H9 (cell line): ENCODE data around the gene NEDD9. TPM values are rescaled to one million over a fixed set of nuclear protein-coding genes. Genes with fewer than 3 reads are reported as not detected.

ENCODE experiments used
- DNase-seq: peaks from one replicate; pipeline ENCODE4 v3.0.0-alpha.2; 2017
- H2AFZ ChIP-seq: one replicate; pipeline ENCODE4 v1.6.1; 2013; ENCODE audit warnings: mild to moderate bottlenecking, low read length, control low read depth, moderate library complexity
- H2AK5ac ChIP-seq: 2 replicates; pipeline ENCODE4 v1.6.1; 2013; ENCODE audit warnings: low read length, control low read depth, mixed read lengths; ENCODE audit not compliant: insufficient read length
- H2BK120ac ChIP-seq: one replicate; pipeline ENCODE4 v1.6.1; 2013; ENCODE audit warnings: low read depth, mild to moderate bottlenecking, low read length, control low read depth, inconsistent platforms; ENCODE audit not compliant: poor library complexity, severe bottlenecking
- H2BK12ac ChIP-seq: 2 replicates; pipeline ENCODE4 v1.6.1; 2013; ENCODE audit warnings: low read length, control low read depth, mixed read lengths, low read depth; ENCODE audit not compliant: insufficient read length
- H2BK15ac ChIP-seq: 2 replicates; pipeline ENCODE4 v1.6.1; 2013; ENCODE audit warnings: low read depth, low read length, control low read depth
- H2BK20ac ChIP-seq: one replicate; pipeline ENCODE4 v1.6.1; 2013; ENCODE audit warnings: low read depth, mild to moderate bottlenecking, low read length, control low read depth, inconsistent platforms; ENCODE audit not compliant: poor library complexity, severe bottlenecking
- H2BK5ac ChIP-seq: 2 replicates; pipeline ENCODE4 v1.6.1; 2013; ENCODE audit warnings: low read length, control low read depth, mixed read lengths; ENCODE audit not compliant: insufficient read length
- H3K14ac ChIP-seq: 2 replicates; pipeline ENCODE4 v1.6.1; 2013; ENCODE audit warnings: low read length, control low read depth; ENCODE audit not compliant: insufficient read depth
- H3K18ac ChIP-seq: 2 replicates; pipeline ENCODE4 v1.6.1; 2013; ENCODE audit warnings: low read depth, mild to moderate bottlenecking, mixed read lengths, low read length, control low read depth; ENCODE audit not compliant: insufficient read length
- H3K23ac ChIP-seq: 2 replicates; pipeline ENCODE4 v1.6.1; 2013; ENCODE audit warnings: low read length, control low read depth, mixed read lengths, low read depth; ENCODE audit not compliant: insufficient read length
- H3K23me2 ChIP-seq: 2 replicates; pipeline ENCODE4 v1.6.1; 2013; ENCODE audit warnings: low read depth, mild to moderate bottlenecking, mixed read lengths, low read length, control low read depth; ENCODE audit not compliant: insufficient read length, poor library complexity, severe bottlenecking
- H3K27ac ChIP-seq: 2 replicates; pipeline ENCODE4 v1.5.1; 2013; ENCODE audit warnings: low read length, control low read depth, mixed read lengths, low read depth; ENCODE audit not compliant: insufficient read length
- H3K27me3 ChIP-seq: 2 replicates; pipeline ENCODE4 v1.6.1; 2013; ENCODE audit warnings: low read length, control low read depth, inconsistent platforms; ENCODE audit not compliant: insufficient read depth
- H3K4ac ChIP-seq: 2 replicates; pipeline ENCODE4 v1.6.1; 2013; ENCODE audit warnings: low read depth, mild to moderate bottlenecking, control low read depth, inconsistent platforms, low read length, moderate library complexity
- H3K4me1 ChIP-seq: 2 replicates; pipeline ENCODE4 v1.6.1; 2013; ENCODE audit warnings: low read length, control low read depth, inconsistent platforms; ENCODE audit not compliant: insufficient read depth
- H3K4me2 ChIP-seq: 2 replicates; pipeline ENCODE4 v1.6.1; 2013; ENCODE audit warnings: low read length, control low read depth, mixed read lengths; ENCODE audit not compliant: insufficient read length, insufficient read depth
- H3K56ac ChIP-seq: 2 replicates; pipeline ENCODE4 v1.6.1; 2013; ENCODE audit warnings: low read depth, mild to moderate bottlenecking, mixed read lengths, low read length, control low read depth; ENCODE audit not compliant: insufficient read length
- H3K79me1 ChIP-seq: 2 replicates; pipeline ENCODE4 v1.6.1; 2013; ENCODE audit warnings: low read depth, mild to moderate bottlenecking, moderate library complexity, low read length, control low read depth, inconsistent platforms; ENCODE audit not compliant: insufficient read depth, poor library complexity, severe bottlenecking
- H3K79me2 ChIP-seq: 2 replicates; pipeline ENCODE4 v1.6.1; 2013; ENCODE audit warnings: low read length, control low read depth, inconsistent platforms; ENCODE audit not compliant: insufficient read depth
- H3K9ac ChIP-seq: 2 replicates; pipeline ENCODE4 v1.6.1; 2013; ENCODE audit warnings: low read length, control low read depth, mixed read lengths; ENCODE audit not compliant: insufficient read length; ENCODE audit errors: extremely low read depth
- H3K9me3 ChIP-seq: one replicate; pipeline ENCODE4 v1.6.1; 2013; ENCODE audit warnings: low read depth, low read length, inconsistent platforms; ENCODE audit not compliant: control insufficient read depth
- H3T11ph ChIP-seq: one replicate; pipeline ENCODE4 v1.6.1; 2013; ENCODE audit warnings: mild to moderate bottlenecking, low read length, control low read depth, inconsistent platforms
- H4K20me1 ChIP-seq: one replicate; pipeline ENCODE4 v1.6.1; 2013; ENCODE audit not compliant: control insufficient read depth, insufficient read length, insufficient read depth
- H4K5ac ChIP-seq: 2 replicates; pipeline ENCODE4 v1.6.1; 2013; ENCODE audit warnings: low read depth, mild to moderate bottlenecking, mixed read lengths, low read length, control low read depth; ENCODE audit not compliant: insufficient read length
- H4K8ac ChIP-seq: replicated peaks from 2 replicates; pipeline ENCODE4 v1.6.1; 2013; ENCODE audit warnings: low read length, control low read depth, mixed read lengths, low read depth; ENCODE audit not compliant: insufficient read length
- H4K91ac ChIP-seq: 2 replicates; pipeline ENCODE4 v1.6.1; 2013; ENCODE audit warnings: low read depth, mild to moderate bottlenecking, moderate library complexity, mixed read lengths, low read length, control low read depth; ENCODE audit not compliant: insufficient read length
- H3K27ac Mint-ChIP-seq, 3 experiments: 2 replicates in 2 of 3; 3 replicates in 1 of 3; pipeline ENCODE4 v1.8.0; 2020 to 2021; ENCODE audit warnings: mixed read lengths in 3 of 3, mild to moderate bottlenecking in 1 of 3, moderate library complexity in 1 of 3
- H3K27me3 Mint-ChIP-seq: 2 replicates; pipeline ENCODE4 v1.8.0; 2021; ENCODE audit warnings: low read depth, mild to moderate bottlenecking, moderate library complexity, mixed read lengths
- H3K36me3 Mint-ChIP-seq, 3 experiments: 2 replicates in 2 of 3; 3 replicates in 1 of 3; pipeline ENCODE4 v1.8.0; 2020 to 2021; ENCODE audit warnings: low read depth in 3 of 3, mixed read lengths in 3 of 3; ENCODE audit not compliant: insufficient read depth in 1 of 3
- H3K4me1 Mint-ChIP-seq, 2 experiments: 2 replicates each; pipeline ENCODE4 v1.8.0; 2020; ENCODE audit warnings: mixed read lengths in 2 of 2
- H3K4me3 Mint-ChIP-seq, 2 experiments: 2 replicates in 1 of 2; 3 replicates in 1 of 2; pipeline ENCODE4 v1.8.0; 2020 to 2021; ENCODE audit warnings: mild to moderate bottlenecking in 2 of 2, mixed read lengths in 2 of 2, moderate library complexity in 1 of 2
- H3K9me3 Mint-ChIP-seq, 2 experiments: 2 replicates in 1 of 2; 3 replicates in 1 of 2; pipeline ENCODE4 v1.8.0; 2020; ENCODE audit warnings: mild to moderate bottlenecking in 2 of 2, mixed read lengths in 2 of 2, moderate library complexity in 1 of 2
- WGBS: extraction: QIAGEN DNeasy Blood & Tissue Kit; methylation state at CpG from one replicate; pipeline ENCODE4 v1.1.7; 2013; ENCODE audit warnings: missing lambda C conversion rate, low lambda C conversion rate, mixed read lengths; ENCODE audit not compliant: insufficient read length; ENCODE audit errors: extremely low coverage; 5-methylcytosine and 5-hydroxymethylcytosine counted together
- total RNA-seq: library from RNA; stranded (reverse); gene quantifications from 2 replicates; pipeline ENCODE4 v1.2.1, GENCODE V29; 2021
- TF ChIP-seq, protein P1 (sequence below): fragments of 200-600 bp; sonication (generic); conservative IDR thresholded peaks from 3 replicates; pipeline ENCODE4 v1.8.0; 2021; ENCODE audit warnings: antibody characterized with exemption, mild to moderate bottlenecking

The NEDD9 gene
- total RNA-seq, 1 experiment from 2014 or later, result 5.5 TPM

DNA sequence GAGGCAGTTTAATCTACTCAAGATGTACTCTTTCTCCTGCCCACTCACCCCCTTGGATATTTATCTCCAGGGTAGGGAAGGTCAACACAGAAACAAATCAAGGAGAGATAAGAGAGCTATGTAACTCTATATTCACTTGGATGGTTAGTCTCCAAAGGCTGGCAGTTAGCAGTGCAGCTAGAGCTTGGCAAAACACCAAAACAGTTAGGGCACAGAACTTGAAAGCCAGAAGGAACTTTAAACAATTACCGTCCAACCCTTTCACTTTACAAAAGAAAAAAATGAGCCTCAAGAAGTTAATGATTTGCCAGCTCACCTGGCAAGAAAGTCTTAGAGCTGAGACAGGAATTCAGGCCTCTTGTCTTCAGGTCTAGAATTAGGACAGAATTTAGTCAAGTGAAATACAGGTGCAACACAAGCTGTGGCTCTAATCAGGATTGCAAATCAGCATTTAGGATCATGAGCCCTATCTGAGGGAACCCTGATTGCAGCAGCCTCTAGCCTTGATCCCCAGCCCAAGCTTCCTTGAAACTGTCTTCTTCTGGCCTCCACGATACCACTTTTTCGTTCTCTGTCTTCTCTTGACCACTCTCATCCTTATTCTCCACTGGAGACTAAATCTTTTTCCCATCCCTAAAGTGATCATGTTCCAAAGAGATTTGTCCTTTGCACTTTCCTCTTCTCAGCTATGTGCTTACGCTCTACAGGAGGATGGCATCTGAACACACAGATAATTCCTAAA, 14.9 kb downstream of the NEDD9 start:
- no peak overlapping the region for H4K5ac ChIP-seq
- H4K20me1 ChIP-seq, result no peaks in the 10 kb centered on the region
- no peaks in the 10 kb centered on the region for H3K23me2 ChIP-seq
- no peak overlapping the region for H2BK15ac ChIP-seq
- H3K18ac ChIP-seq, result no peak overlapping the region
- H2AK5ac ChIP-seq, result no peak overlapping the region
- H4K91ac ChIP-seq, result no peak overlapping the region
- H3K4ac ChIP-seq, result no peak overlapping the region
- peaks cover 8% of the 10 kb centered on the region; the same call in 1 of the 2 replicates for H3K4me1 ChIP-seq
- no peak overlapping the region for H3K14ac ChIP-seq
- no CpG with 5 or more reads among the region's 4 CpGs for WGBS
- no peaks in the 10 kb centered on the region for H3K79me2 ChIP-seq
- H2BK120ac ChIP-seq, result no peak overlapping the region
- H3K4me3 Mint-ChIP-seq, result no peak overlapping the region
- no peaks in the 10 kb centered on the region for H3K27me3 ChIP-seq
- no peak overlapping the region for H2BK12ac ChIP-seq
- no peak overlapping the region for H2BK20ac ChIP-seq
- no peak overlapping the region for H3K4me2 ChIP-seq
- H2BK5ac ChIP-seq, result no peak overlapping the region
- H3K23ac ChIP-seq, result no peak overlapping the region
- no peak for DNase-seq
- H3K27ac ChIP-seq, result no peak overlapping the region
- TF ChIP-seq, protein P1, sequence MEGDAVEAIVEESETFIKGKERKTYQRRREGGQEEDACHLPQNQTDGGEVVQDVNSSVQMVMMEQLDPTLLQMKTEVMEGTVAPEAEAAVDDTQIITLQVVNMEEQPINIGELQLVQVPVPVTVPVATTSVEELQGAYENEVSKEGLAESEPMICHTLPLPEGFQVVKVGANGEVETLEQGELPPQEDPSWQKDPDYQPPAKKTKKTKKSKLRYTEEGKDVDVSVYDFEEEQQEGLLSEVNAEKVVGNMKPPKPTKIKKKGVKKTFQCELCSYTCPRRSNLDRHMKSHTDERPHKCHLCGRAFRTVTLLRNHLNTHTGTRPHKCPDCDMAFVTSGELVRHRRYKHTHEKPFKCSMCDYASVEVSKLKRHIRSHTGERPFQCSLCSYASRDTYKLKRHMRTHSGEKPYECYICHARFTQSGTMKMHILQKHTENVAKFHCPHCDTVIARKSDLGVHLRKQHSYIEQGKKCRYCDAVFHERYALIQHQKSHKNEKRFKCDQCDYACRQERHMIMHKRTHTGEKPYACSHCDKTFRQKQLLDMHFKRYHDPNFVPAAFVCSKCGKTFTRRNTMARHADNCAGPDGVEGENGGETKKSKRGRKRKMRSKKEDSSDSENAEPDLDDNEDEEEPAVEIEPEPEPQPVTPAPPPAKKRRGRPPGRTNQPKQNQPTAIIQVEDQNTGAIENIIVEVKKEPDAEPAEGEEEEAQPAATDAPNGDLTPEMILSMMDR, result no peak
- H3K4me1 Mint-ChIP-seq, result peaks cover 33 to 38% of the 10 kb centered on the region in 2 experiments
- no peak overlapping the region for H3K27ac Mint-ChIP-seq
- no peaks in the 10 kb centered on the region for H3K79me1 ChIP-seq
- H3T11ph ChIP-seq, result no peak overlapping the region
- H2AFZ ChIP-seq, result no peak overlapping the region
- no peak overlapping the region for H3K9ac ChIP-seq
- H3K36me3 Mint-ChIP-seq, result peaks cover 0 to 3% (median 0%) of the 10 kb centered on the region in 3 experiments; a peak in 3 of 7 replicates
- no peak overlapping the region for H3K56ac ChIP-seq
- no peak overlapping the region for H4K8ac ChIP-seq
- H3K27me3 Mint-ChIP-seq, result no peaks in the 10 kb centered on the region
- no peaks in the 10 kb centered on the region for H3K9me3 Mint-ChIP-seq
- no peaks in the 10 kb centered on the region for H3K9me3 ChIP-seq
